ENCODE measurements around the gene CSNK1D.

CSNK1D gene

GRCh38 chr17:82246040-82246364 lies 27.5 kb downstream of the CSNK1D start:
- FAIRE-seq, result no peak
- no peak for DNase-seq (ENCODE audit: insufficient read length, low spot score)
- TF ChIP-seq PAX5 (IDR thresholded peaks at IDR 0.05; ENCODE audit: insufficient read depth, low read length, severe bottlenecking) (no peak), POLR2A (IDR thresholded peaks at IDR 0.05; ENCODE audit: low read depth, low read length) (no peak; the same call in 1 of the 2 replicates)

GRCh38 chr17:82245134-82246039 lies 28.1 kb downstream of the CSNK1D start:
- no peak for TF ChIP-seq POU2F2 (IDR thresholded peaks at IDR 0.05; ENCODE audit: low read depth, low read length)
- peak; percentile 46; the same call in 1 of the 2 replicates for TF ChIP-seq POLR2AphosphoS5 (IDR thresholded peaks at IDR 0.05; ENCODE audit: low read depth, low read length)
- FAIRE-seq, result no peak
- DNase-seq (ENCODE audit: insufficient read length, low spot score), result no peak

GRCh38 chr17:82244413-82245133 lies 28.9 kb downstream of the CSNK1D start:
- no peak for DNase-seq (ENCODE audit: insufficient read length, low spot score)
- no peak for FAIRE-seq
- peak; percentile 11; the same call in 1 of the 2 replicates for TF ChIP-seq POLR2AphosphoS5 (IDR thresholded peaks at IDR 0.05; ENCODE audit: low read depth, low read length)
- TF ChIP-seq POU2F2 (IDR thresholded peaks at IDR 0.05; ENCODE audit: low read depth, low read length), result no peak; the same call in 1 of the 2 replicates

- DNase-seq (ENCODE audit: insufficient read length, low spot score) (no peak), FAIRE-seq (no peak)
- peak; percentile 42; the same call in 1 of the 2 replicates for TF ChIP-seq POLR2AphosphoS5 (IDR thresholded peaks at IDR 0.05; ENCODE audit: low read depth, low read length)
- TF ChIP-seq POU2F2 (IDR thresholded peaks at IDR 0.05; ENCODE audit: low read depth, low read length), result 0 out of 2 replicates have a peak, but pooled peaks have one; percentile 12
- TF ChIP-seq TAF1 (IDR thresholded peaks at IDR 0.05; ENCODE audit: low read depth, low read length), result no peak
- TF ChIP-seq POLR2A (IDR thresholded peaks at IDR 0.05; ENCODE audit: low read depth, low read length), result peak; percentile 16; the same call in 1 of the 2 replicates
Observed at GRCh38 chr17:82243648-82244412, 29.7 kb downstream of the CSNK1D start.

- DNase-seq (ENCODE audit: insufficient read length, low spot score), result no peak
- TF ChIP-seq SPI1 (IDR thresholded peaks at IDR 0.05; ENCODE audit: low read depth, low read length) (no peak), POLR2A (IDR thresholded peaks at IDR 0.05; ENCODE audit: low read depth, low read length) (peak; percentile 62), POLR2AphosphoS5 (IDR thresholded peaks at IDR 0.05; ENCODE audit: low read depth, low read length) (peak; percentile 15; the same call in 1 of the 2 replicates), PAX5 (IDR thresholded peaks at IDR 0.05; ENCODE audit: insufficient read depth, low read length, severe bottlenecking) (no peak), TAF1 (IDR thresholded peaks at IDR 0.05; ENCODE audit: low read depth, low read length) (no peak)
- no peak for FAIRE-seq
Observed at GRCh38 chr17:82242977-82243647, 30.4 kb downstream of the CSNK1D start.

- DNase-seq (ENCODE audit: insufficient read length, low spot score), result no peak
- FAIRE-seq, result no peak
- TF ChIP-seq POLR2A (IDR thresholded peaks at IDR 0.05; ENCODE audit: low read depth, low read length) (no peak), POU2F2 (IDR thresholded peaks at IDR 0.05; ENCODE audit: low read depth, low read length) (peak; percentile 8; the same call in 1 of the 2 replicates)
Observed at GRCh38 chr17:82242698-82242976, 30.9 kb downstream of the CSNK1D start.

- TF ChIP-seq POU2F2 (IDR thresholded peaks at IDR 0.05; ENCODE audit: low read depth, low read length), result no peak
- TF ChIP-seq TAF1 (IDR thresholded peaks at IDR 0.05; ENCODE audit: low read depth, low read length), result no peak
- no peak for TF ChIP-seq PAX5 (IDR thresholded peaks at IDR 0.05; ENCODE audit: insufficient read depth, low read length, severe bottlenecking)
- TF ChIP-seq POLR2A (IDR thresholded peaks at IDR 0.05; ENCODE audit: low read depth, low read length), result no peak; the same call in 1 of the 2 replicates
- no peak for TF ChIP-seq SPI1 (IDR thresholded peaks at IDR 0.05; ENCODE audit: low read depth, low read length)
- no peak for TF ChIP-seq POLR2AphosphoS5 (IDR thresholded peaks at IDR 0.05; ENCODE audit: low read depth, low read length)
- DNase-seq (ENCODE audit: insufficient read length, low spot score), result no peak
- peak; percentile 79 for FAIRE-seq
Observed at GRCh38 chr17:82241926-82242697, 31.4 kb downstream of the CSNK1D start.

- FAIRE-seq (peak; percentile 64), DNase-seq (ENCODE audit: insufficient read length, low spot score) (no peak)
- TF ChIP-seq SPI1 (IDR thresholded peaks at IDR 0.05; ENCODE audit: low read depth, low read length) (0 out of 2 replicates have a peak, but pooled peaks have one; percentile 4), POLR2A (IDR thresholded peaks at IDR 0.05; ENCODE audit: low read depth, low read length) (no peak)
Observed at GRCh38 chr17:82241183-82241925, 32.1 kb downstream of the CSNK1D start.

All from GM12891 (cell line).